BLaER1 treated with 17β-estradiol and CSF1 and Interleukin-3, amounts not matched to agents 10 nM and 100 nM (cell line): ENCODE results near the gene TMEM63B.
"Not testable (repeated sequence)": the region's sequence is repeated elsewhere in the genome, so short reads cannot be mapped to it uniquely, and the experiment has no call there.

Source experiments
- H3K27ac ChIP-seq, 11 experiments: shearing (Covaris generic); formaldehyde crosslinking; 2 replicates each; pipeline ENCODE4 v1.8.1; 2022
- H3K27me3 ChIP-seq, 11 experiments: shearing (Covaris generic); formaldehyde crosslinking; 2 replicates each; pipeline ENCODE4 v1.8.1; 2022
- H3K36me3 ChIP-seq, 11 experiments: shearing (Covaris generic); formaldehyde crosslinking; 2 replicates each; pipeline ENCODE4 v1.8.1; 2022
- H3K4me1 ChIP-seq, 10 experiments: shearing (Covaris generic); formaldehyde crosslinking; 2 replicates each; pipeline ENCODE4 v1.8.1; 2022
- H3K4me2 ChIP-seq, 11 experiments: shearing (Covaris generic); formaldehyde crosslinking; 2 replicates each; pipeline ENCODE4 v1.8.1; 2022
- H3K4me3 ChIP-seq, 10 experiments: shearing (Covaris generic); formaldehyde crosslinking; 2 replicates each; pipeline ENCODE4 v1.8.1; 2022
- H3K9ac ChIP-seq, 11 experiments: shearing (Covaris generic); formaldehyde crosslinking; 2 replicates each; pipeline ENCODE4 v1.8.1; 2022
- H3K9me3 ChIP-seq, 11 experiments: shearing (Covaris generic); formaldehyde crosslinking; replicated peaks in 1 of 11; 2 replicates each; pipeline ENCODE4 v1.8.1; 2022
- H4K20me1 ChIP-seq, 11 experiments: shearing (Covaris generic); formaldehyde crosslinking; 2 replicates each; pipeline ENCODE4 v1.8.1; 2022
- Cebpa-rat ChIP-seq, 11 experiments: shearing (Covaris generic); IDR thresholded peaks; 2 replicates each; pipeline ENCODE4 v1.8.1; 2022

Gene TMEM63B

DNA sequence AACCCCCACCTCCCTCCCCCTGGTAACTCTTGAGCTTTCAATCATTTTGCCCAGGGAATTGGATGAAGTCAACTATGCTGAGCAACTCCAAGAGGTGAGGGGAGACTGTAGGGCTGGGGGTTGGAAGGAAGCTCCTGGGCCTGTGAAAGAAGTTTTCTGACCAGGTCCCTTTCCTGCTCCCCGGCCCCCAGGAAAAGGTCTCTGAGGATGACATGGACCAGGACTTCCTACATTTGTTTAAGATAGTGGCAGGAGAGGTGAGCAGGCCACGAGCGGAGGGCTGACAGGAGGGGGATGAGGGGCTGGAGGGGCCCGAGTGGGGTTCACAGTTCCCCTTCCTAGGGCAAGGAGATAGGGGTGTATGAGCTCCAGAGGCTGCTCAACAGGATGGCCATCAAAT, 53.1 kb downstream of the TMEM63B start:
- Histone ChIP-seq H3K9ac (no peak overlapping the region), H3K4me2 (no peak overlapping the region), H3K36me3 (no peaks in the 10 kb centered on the region), H3K4me1 (peaks cover 19 to 29% (median 25%) of the 10 kb centered on the region in 10 experiments), H3K27me3 (no peaks in the 10 kb centered on the region), H3K4me3 (no peak overlapping the region), H3K9me3 (no peaks in the 10 kb centered on the region; a peak in 1 of 22 replicates), H3K27ac (no peak overlapping the region), H4K20me1 (peaks cover 0 to 22% (median 0%) of the 10 kb centered on the region in 11 experiments; a peak in 2 of 22 replicates)
- TF ChIP-seq Cebpa-rat (IDR thresholded peaks at IDR 0.05) = no peak

DNA sequence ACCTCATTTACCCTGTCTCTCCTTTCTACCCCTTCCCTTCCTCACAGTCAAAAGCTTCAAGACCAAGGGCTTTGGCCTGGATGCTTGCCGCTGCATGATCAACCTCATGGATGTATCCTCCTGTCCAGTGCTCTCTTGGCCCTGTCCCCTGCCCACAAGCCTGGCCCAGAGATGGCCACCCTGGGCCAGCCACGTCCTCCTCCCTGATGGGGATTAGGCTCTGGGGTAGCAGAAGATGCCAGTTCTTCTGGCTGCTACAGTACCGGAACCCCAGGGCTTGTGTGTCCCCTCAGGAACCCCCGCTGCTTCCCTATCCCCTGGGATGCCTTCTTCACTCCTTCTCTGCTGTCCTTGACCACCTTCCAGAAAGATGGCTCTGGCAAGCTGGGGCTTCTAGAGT, 53.5 kb downstream of the TMEM63B start:
- H3K4me3 ChIP-seq = no peak overlapping the region
- H3K4me2 ChIP-seq = no peak overlapping the region
- no peaks in the 10 kb centered on the region for H3K36me3 ChIP-seq
- no peak overlapping the region for H3K9ac ChIP-seq
- no peaks in the 10 kb centered on the region; a peak in 1 of 22 replicates for H3K9me3 ChIP-seq
- no peak for TF ChIP-seq Cebpa-rat (IDR thresholded peaks at IDR 0.05)
- H3K27me3 ChIP-seq = no peaks in the 10 kb centered on the region
- H3K27ac ChIP-seq = no peak overlapping the region
- peaks cover 0 to 21% (median 0%) of the 10 kb centered on the region in 11 experiments; a peak in 2 of 22 replicates for H4K20me1 ChIP-seq
- H3K4me1 ChIP-seq = peaks cover 21 to 27% (median 23%) of the 10 kb centered on the region in 10 experiments

DNA sequence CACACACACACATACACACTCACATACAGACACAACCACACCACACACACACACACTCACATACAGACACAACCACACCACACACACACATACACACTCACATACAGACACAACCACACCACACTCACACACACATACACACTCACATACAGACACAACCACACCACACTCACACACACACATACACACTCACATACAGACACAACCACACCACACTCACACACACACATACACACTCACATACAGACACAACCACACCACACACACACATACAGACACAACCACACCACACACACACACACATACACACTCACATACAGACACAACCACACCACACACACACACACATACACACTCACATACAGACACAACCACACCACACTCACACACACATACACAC, 54.4 kb downstream of the TMEM63B start:
- H3K36me3 ChIP-seq, H3K27me3 ChIP-seq, H3K27ac ChIP-seq, H3K4me3 ChIP-seq, H3K9me3 ChIP-seq, H3K4me2 ChIP-seq, H3K9ac ChIP-seq: not testable (repeated sequence)
- peaks cover 14 to 24% (median 18%) of the 10 kb centered on the region in 10 experiments for H3K4me1 ChIP-seq
- H4K20me1 ChIP-seq = peaks cover 0 to 14% (median 0%) of the 10 kb centered on the region in 11 experiments; a peak in 2 of 22 replicates

DNA sequence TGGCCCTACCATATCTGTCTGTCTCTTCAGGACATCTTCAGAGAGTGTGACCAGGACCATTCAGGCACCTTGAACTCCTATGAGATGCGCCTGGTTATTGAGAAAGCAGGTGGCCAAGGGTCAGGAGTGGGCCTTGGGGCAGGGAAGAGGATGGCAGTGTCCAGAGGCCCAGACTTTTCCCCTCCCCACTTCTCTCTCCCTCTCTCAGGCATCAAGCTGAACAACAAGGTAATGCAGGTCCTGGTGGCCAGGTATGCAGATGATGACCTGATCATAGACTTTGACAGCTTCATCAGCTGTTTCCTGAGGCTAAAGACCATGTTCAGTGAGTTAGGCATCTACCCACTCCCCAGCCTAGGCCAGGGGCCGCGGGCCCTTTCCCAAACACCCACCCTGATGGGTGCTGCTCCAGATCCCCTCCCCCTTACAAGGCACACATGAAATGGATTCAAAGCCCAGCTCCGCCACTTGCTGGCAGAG, 55.6 kb downstream of the TMEM63B start:
- TF ChIP-seq Cebpa-rat (IDR thresholded peaks at IDR 0.05) = no peak
- H3K4me2 ChIP-seq = no peak overlapping the region
- H3K36me3 ChIP-seq = no peaks in the 10 kb centered on the region
- no peak overlapping the region for H3K9ac ChIP-seq
- H4K20me1 ChIP-seq = 0 out of 22 replicates have a peak, but pooled peaks cover 0 to 9% (median 0%) of the 10 kb centered on the region in 11 experiments
- peaks cover 2 to 12% (median 6%) of the 10 kb centered on the region in 10 experiments; a peak in 14 of 20 replicates for H3K4me1 ChIP-seq
- no peak overlapping the region for H3K4me3 ChIP-seq
- H3K27ac ChIP-seq = no peak overlapping the region
- no peaks in the 10 kb centered on the region for H3K27me3 ChIP-seq
- no peaks in the 10 kb centered on the region; a peak in 1 of 22 replicates for H3K9me3 ChIP-seq

DNA sequence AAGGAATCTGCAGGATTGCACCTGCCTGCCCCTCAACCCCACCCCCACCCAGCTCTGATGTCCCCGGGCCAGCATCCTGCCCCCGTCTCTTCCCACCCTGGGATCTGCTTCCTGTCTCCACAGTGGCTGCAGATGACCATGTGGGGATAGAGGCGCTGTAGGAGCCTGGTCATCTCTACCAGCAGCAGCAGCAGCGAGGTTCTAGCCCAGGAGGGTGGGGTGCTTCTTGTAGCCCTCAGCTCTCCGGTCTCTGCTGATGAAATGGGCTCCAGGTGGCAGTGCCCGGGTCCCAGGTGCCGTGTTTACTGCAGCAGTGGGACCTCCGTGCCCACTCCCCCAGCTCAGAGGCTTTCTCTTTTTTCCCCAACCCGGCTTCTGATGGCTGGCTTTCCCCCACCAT, 56.4 kb downstream of the TMEM63B start:
- TF ChIP-seq Cebpa-rat (IDR thresholded peaks at IDR 0.05) = no peak
- H3K4me2 ChIP-seq = no peak overlapping the region
- 0 out of 22 replicates have a peak, but pooled peaks cover 0 to 2% (median 0%) of the 10 kb centered on the region in 11 experiments for H4K20me1 ChIP-seq
- H3K4me1 ChIP-seq = peaks cover 0 to 8% (median 5%) of the 10 kb centered on the region in 10 experiments; a peak in 10 of 20 replicates
- H3K27me3 ChIP-seq = no peaks in the 10 kb centered on the region
- no peak overlapping the region for H3K4me3 ChIP-seq
- no peaks in the 10 kb centered on the region for H3K36me3 ChIP-seq
- no peaks in the 10 kb centered on the region; a peak in 1 of 22 replicates for H3K9me3 ChIP-seq
- H3K27ac ChIP-seq = no peak overlapping the region
- no peak overlapping the region for H3K9ac ChIP-seq

DNA sequence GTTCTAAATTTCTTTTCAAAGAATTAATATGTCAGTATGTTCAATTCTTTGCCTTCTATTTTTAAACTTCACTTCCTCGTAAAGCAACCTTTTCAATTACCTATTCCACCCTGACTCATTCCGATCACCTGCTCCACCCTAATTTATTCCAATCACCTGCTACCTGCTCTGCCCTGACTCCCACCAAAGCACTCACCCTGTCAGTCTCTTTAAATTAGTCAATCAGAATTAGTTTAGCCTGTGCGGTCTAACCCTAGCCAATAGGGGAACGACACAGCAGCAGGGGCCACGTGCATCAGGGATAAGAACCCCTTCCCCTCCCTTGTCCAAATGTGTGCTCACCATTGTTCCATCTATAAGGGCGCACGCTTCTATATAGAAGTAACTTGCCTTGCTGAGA, 58.0 kb downstream of the TMEM63B start:
- not testable (repeated sequence) for H3K9me3 ChIP-seq, H3K36me3 ChIP-seq, H3K4me3 ChIP-seq, H3K9ac ChIP-seq, H3K27ac ChIP-seq, H3K4me2 ChIP-seq, H4K20me1 ChIP-seq, H3K27me3 ChIP-seq
- H3K4me1 ChIP-seq = peaks cover 0 to 22% (median 6%) of the 10 kb centered on the region in 10 experiments; a peak in 11 of 20 replicates

DNA sequence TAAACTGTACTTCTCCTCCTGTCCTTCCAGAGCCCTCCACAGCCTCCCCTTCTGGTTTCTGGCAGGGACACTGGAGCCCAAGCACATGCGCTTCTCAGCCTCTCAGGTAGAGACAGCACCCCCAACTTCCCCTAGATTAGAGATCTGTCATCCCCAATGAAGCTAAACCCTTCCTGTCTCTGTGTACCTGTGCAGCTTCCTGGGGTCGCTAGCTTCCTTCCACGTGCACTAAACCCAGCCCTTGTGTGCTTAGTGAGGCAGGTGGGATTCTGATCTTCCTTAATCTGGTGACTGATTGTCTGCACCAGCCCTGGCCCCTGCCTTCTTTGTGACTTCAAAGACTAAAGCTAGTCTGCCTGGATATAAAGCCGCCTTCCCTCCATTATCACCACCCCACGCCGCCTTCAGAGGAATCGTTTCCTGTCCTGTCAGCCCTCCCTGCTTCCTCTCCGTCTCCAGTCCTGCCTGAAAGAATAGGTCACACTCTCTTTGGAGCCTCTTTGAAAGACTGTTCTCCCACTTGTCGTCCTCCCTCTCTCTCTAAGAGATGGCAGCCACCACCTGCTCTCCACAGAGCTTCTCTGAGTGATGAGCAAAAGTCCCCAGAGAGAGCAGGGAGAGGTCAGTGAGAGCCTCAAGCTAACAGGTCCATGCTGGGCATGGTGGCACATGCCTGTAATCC, 58.7 kb downstream of the TMEM63B start:
- H3K4me2 ChIP-seq = peak overlapping the region in 6 of 11 experiments; percentile 2 to 55 (median 27); a peak in 7 of 22 replicates
- H3K9ac ChIP-seq = peak overlapping the region in 1 of 11 experiments; percentile 7; a peak in 2 of 22 replicates
- no peak overlapping the region for H3K4me3 ChIP-seq

DNA sequence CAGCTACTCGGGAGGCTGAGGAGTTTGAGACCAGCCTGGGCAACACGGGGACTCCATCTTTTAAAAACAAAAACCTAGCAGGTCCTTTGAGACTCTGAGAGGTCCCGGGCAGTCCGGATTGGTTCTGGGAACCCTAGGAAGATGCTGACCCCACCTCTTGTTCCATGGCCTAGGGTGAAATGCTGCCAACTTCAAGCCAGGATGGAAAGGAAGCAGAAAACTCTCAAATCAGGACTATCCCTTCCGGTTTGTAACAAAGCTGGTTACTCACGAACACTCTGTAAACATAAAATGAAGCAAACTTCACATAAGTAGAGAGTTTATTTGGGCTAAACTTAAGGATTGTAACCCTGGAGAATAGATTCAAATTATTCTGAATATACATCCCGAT, 59.3 kb downstream of the TMEM63B start:
- no peak for TF ChIP-seq Cebpa-rat (IDR thresholded peaks at IDR 0.05)
- Histone ChIP-seq H4K20me1 (no peaks in the 10 kb centered on the region), H3K36me3 (no peaks in the 10 kb centered on the region), H3K4me1 (peaks cover 0 to 32% (median 6%) of the 10 kb centered on the region in 10 experiments; a peak in 11 of 20 replicates), H3K9ac (no peak overlapping the region), H3K4me3 (no peak overlapping the region), H3K9me3 (no peaks in the 10 kb centered on the region), H3K27me3 (no peaks in the 10 kb centered on the region), H3K27ac (no peak overlapping the region), H3K4me2 (no peak overlapping the region)

More for the DNA sequence above, 58.7 kb downstream of the TMEM63B start:
- no peak overlapping the region for H3K27ac ChIP-seq
- no peak for TF ChIP-seq Cebpa-rat (IDR thresholded peaks at IDR 0.05)
- no peaks in the 10 kb centered on the region for H3K36me3 ChIP-seq
- no peaks in the 10 kb centered on the region for H4K20me1 ChIP-seq
- peaks cover 0 to 27% (median 6%) of the 10 kb centered on the region in 10 experiments; a peak in 11 of 20 replicates for H3K4me1 ChIP-seq
- H3K9me3 ChIP-seq = no peaks in the 10 kb centered on the region; a peak in 1 of 22 replicates
- no peaks in the 10 kb centered on the region for H3K27me3 ChIP-seq

DNA sequence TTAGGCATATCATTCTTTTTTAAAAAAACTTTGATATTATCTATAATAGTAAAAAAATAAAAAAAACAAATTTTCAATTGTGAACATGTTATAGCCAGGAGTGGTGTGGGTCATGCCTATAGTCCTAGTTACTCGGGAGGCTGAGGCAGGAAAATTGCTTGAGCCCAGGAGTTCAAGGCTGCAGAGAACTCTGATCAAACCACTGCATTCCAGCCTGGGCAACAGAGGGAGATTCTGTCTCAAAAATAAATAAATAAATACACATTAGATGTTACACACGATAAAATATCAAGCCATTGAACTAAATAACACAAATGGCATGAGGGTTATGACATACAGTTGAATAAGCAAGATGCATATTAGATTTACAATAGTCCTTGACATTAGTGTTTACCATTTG, 61.5 kb downstream of the TMEM63B start:
- no peaks in the 10 kb centered on the region for H3K9me3 ChIP-seq
- no peak overlapping the region for H3K9ac ChIP-seq
- H3K4me2 ChIP-seq = peak overlapping the region in 1 of 11 experiments; percentile 45; a peak in 1 of 22 replicates
- no peak overlapping the region for H3K27ac ChIP-seq
- H3K36me3 ChIP-seq = no peaks in the 10 kb centered on the region
- no peak overlapping the region for H3K4me3 ChIP-seq
- H4K20me1 ChIP-seq = no peaks in the 10 kb centered on the region
- peaks cover 0 to 44% (median 12%) of the 10 kb centered on the region in 10 experiments; a peak in 13 of 20 replicates for H3K4me1 ChIP-seq
- no peaks in the 10 kb centered on the region for H3K27me3 ChIP-seq
- TF ChIP-seq Cebpa-rat (IDR thresholded peaks at IDR 0.05) = no peak
